GM12872 (cell line): ENCODE results near the gene DSTN.

Experiments
- TF ChIP-seq, protein P1 (sequence below): IDR thresholded peaks from 3 replicates; pipeline ENCODE4 v1.5.1; 2011; ENCODE audit warnings: low read depth, mild to moderate bottlenecking, low read length, moderate library complexity; ENCODE audit not compliant: insufficient read depth

Gene DSTN

DNA sequence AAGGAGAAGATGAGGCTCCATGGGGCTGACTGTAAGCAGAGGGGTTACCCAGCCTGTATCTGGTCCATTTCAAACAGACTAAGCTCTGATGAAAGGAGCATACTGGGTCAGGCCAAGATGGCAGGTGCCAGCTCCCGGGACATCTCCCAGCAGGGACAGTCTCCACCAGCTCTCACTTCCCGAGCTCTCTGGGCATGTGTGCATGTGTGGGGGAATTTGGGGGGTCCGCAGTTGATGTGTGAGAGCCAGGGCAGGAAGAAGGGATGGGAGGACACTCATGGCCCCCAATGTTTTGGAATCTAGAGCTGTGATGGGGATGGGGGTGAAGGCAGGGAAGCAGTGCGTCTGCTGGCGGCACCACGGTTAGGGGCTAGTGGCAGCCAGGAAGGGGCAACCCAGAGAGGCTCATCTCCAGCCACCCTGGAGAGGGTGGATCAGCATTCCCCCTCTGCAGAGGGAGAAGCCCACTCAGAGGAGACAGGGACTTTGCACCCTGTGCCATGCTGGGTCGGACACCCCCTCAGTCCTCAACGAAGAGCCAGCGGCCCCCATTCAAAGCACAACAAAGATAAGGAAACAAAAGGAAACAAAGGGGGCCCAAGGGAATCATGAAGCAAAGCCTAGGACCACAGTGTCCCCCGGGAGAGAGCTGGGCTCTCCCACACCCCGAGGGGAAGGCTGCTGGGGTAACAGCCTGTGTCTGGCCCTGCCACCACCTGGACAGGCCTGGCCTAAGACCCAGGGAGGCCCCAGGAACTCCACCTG lies 52.4 kb downstream of the DSTN start:
- TF ChIP-seq, protein P1, sequence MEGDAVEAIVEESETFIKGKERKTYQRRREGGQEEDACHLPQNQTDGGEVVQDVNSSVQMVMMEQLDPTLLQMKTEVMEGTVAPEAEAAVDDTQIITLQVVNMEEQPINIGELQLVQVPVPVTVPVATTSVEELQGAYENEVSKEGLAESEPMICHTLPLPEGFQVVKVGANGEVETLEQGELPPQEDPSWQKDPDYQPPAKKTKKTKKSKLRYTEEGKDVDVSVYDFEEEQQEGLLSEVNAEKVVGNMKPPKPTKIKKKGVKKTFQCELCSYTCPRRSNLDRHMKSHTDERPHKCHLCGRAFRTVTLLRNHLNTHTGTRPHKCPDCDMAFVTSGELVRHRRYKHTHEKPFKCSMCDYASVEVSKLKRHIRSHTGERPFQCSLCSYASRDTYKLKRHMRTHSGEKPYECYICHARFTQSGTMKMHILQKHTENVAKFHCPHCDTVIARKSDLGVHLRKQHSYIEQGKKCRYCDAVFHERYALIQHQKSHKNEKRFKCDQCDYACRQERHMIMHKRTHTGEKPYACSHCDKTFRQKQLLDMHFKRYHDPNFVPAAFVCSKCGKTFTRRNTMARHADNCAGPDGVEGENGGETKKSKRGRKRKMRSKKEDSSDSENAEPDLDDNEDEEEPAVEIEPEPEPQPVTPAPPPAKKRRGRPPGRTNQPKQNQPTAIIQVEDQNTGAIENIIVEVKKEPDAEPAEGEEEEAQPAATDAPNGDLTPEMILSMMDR = no peak

DNA sequence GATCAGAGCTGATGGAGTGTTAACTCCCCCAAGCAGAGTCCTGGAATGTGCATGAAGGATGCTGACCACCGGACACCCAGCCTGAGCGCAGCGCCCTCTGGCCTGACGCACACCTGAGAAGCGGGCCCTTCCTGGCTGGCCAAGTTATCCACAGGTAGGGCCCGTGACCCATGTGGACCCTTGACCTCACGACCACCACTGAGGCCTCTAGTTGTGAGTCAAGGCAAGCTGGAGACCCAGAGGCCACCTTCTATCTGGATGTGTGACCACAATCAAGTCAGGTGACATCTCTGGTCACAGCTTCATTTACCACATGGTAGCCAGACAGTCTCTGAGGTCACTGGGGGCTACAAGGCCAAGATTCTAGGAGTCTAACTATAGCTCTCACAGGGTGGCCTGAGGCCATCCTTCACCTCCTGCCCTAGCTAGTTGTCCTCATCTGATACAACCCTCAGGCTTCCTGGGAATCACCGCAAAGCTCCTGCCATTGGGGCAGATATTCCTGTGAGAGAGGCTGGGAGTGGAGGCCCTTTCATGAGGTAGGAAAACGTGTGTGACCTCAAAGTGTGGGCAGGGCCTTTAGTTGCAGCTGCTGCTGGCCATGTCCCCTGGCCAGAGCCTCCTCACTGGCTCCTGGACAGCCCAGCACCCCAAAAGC lies 53.1 kb downstream of the DSTN start:
- TF ChIP-seq, protein P1 = no peak

DNA sequence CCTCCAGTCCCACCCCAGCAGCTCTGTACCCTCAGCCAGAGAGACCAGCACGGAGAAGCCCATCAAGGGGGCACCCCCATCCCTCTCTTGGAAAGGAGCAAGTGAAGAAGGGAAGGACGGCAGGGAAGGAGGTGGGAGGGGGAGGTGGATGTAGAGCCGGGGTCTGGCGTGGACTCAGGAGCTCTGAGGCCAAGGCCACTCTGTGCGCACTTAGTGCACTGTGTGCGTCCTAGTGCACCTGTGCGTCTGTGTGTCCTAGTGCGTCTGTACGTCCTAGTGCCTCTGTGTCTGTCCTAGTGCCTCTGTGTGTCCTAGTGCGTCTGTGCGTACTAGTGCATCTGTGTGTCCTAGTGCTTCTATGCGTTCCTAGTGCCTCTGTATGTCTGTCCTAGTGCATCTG lies 54.2 kb downstream of the DSTN start:
- TF ChIP-seq, protein P1 = no peak

DNA sequence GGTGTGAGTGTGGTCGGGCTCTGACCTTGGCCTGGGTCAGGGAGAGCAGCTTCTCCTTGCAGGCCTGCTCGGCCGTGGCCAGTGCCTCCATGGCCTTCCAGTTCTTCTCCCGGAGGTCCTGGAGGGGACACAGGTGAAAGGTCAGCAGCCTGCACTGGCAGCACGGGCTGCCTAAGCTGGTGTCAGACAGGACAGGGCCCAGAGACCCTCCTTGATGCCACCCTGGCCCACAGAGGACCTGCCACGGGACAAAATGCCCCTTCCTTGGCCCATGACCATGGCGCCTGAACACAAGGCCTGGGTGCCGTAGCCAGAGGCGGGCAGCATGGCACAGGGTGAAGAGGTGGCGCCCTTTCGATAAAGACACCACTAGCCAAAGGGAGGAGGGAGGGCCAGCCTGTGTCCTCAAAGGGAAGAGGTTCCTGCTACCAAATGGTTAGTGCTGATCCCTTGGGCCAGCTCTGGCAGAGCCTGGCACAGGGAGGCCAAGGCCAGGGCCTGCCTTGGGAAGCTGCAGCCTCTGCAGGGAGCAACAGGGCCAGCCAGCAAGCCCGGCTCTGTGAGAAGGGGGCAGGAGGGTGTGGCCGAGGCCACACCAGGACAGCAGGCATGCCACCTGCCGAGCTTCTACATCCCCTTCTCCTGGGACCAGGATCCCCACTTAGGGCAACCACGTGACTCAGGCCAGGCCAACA lies 54.8 kb downstream of the DSTN start:
- TF ChIP-seq, protein P1 = no peak

DNA sequence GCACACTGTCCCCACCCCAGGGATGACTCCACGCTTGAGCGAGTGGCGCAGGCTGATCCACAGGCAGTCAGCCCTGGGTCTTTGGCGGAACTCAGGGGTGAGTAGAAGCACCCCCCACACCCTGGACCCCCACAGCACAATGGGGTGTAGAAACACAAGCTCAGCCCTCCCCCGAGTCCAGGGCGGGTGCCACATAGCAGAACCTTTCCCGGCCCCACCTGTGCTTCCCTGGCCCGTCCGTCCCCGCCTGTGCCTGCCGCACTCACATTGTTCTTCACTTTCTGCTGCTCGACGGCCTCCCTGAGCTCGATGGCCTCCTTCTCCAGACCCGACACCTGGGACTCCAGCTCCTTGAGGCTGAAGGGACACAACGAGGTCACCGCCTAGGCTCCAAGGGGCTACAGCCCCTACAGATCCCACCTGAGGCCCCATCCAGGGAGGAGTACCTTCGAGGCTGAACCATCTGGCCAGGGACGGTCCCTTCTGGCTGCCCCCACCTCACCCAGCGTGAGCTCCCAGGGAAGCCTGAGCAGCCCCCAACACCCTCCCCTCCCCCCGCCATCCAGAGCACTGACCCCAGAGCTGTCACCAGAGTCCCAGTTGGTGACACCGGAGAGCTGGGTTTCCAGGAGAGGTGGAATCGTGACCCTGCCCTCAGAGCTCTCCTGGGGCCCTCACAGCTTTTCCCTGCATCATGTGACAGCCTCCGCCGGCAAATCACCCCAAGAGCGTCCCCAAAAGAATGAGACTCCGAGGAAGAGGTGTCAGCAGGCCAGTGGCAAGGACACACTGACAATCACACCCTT lies 55.6 kb downstream of the DSTN start:
- TF ChIP-seq, protein P1 = no peak

DNA sequence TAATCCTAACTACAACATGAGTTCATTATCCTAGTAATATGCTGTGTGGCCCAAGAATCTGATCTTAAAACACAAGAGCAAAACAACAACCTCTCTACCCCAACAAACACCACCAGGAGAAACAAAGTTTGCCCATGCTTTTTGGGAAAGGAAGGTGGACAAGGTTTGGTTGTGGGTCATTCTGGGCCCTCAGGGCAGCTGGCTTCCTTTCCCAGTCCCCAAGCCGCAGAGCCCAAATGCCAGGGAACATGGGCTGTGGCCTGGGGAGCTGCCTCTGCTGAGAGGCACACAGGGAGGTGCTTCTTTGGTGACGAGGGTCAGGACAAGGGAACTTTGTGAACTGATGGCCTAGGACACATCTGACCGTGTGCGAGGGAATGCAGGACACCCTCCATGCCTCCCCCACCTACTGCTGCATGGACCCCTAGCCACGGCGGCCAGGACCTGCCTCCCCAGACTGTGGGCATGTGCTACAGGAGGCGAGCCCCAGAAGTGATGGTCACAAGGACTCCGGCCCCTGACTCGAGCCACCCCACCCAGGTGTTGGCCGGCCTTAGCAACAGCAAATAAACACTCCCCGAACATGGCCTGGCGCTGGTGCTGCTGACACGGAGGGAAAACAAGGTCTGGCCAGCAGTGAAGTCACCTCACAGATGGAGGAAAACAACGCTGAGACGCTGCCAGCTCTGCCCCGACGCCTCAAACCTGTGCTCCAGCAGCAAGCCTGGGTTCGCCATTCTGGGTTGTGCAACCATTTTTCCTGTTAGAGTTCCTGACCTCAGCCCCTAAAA lies 56.5 kb downstream of the DSTN start:
- TF ChIP-seq, protein P1 = no peak
